ENCODE data around the gene DUSP21. TPM values are rescaled to one million over a fixed set of nuclear protein-coding genes. Genes with fewer than 3 reads are reported as not detected.

DUSP21 gene
- polyA plus RNA-seq, 2 of the 4 experiments (the other 2 are of a cell fraction), result not detected

DNA sequence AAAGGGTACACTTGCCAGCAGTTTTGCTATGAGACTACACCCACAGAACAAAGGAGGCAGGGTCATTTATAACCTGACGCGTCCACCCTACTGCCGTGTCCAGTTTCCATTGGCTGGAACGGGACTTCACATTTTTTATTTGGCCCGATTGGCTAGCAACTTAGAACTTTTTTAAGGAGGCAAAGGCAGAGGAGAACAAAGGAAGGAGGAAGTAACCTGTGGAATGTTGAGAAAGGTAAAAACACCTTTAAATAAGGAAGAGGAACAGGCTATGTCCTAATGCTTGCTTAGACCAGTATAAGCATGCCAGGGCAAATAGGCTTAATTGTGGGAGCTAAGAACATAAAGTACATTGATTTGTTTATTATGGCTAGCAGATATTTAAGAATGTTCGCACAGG lies 47.8 kb downstream of the DUSP21 start:
- Histone ChIP-seq H3K4me3 (no peak overlapping the region), H3K4me2 (no peak overlapping the region), H3K9me3 (no peaks in the 10 kb centered on the region), H3K4me1 (peaks cover 7% of the 10 kb centered on the region; the same call in 1 of the 3 replicates), H3K27ac (no peak overlapping the region)
- 94% methylated on average over 6 of the region's 6 CpGs for WGBS (ENCODE audit: missing lambda C conversion rate)
- CTCF ChIA-PET, result no interaction called here
- FAIRE-seq, result no peak
- no peak for TF ChIP-seq ZFP36 (IDR thresholded peaks at IDR 0.05; ENCODE audit: borderline replicate concordance, partially characterized antibody)
- no peak for TF ChIP-seq HDAC2 (IDR thresholded peaks at IDR 0.05)
- TF ChIP-seq ESRRA (IDR thresholded peaks at IDR 0.05; ENCODE audit: borderline replicate concordance, low read length), result no peak
- TF ChIP-seq TFCP2L1 (CRISPR knock-in tag; IDR thresholded peaks at IDR 0.05), result no peak
- TF ChIP-seq HEYL (CRISPR knock-in tag; IDR thresholded peaks at IDR 0.05), result no peak
- no peak for TF ChIP-seq RCOR1 (IDR thresholded peaks at IDR 0.05; ENCODE audit: low read depth, low read length)
- TF ChIP-seq CBX2 (IDR thresholded peaks at IDR 0.05; ENCODE audit: borderline replicate concordance, low read depth), result no peak
- TF ChIP-seq MYC (IDR thresholded peaks at IDR 0.05; ENCODE audit: borderline replicate concordance, low read length), result no peak
- no peak for TF ChIP-seq ZC3H11A (IDR thresholded peaks at IDR 0.05)
- TF ChIP-seq, protein P1, sequence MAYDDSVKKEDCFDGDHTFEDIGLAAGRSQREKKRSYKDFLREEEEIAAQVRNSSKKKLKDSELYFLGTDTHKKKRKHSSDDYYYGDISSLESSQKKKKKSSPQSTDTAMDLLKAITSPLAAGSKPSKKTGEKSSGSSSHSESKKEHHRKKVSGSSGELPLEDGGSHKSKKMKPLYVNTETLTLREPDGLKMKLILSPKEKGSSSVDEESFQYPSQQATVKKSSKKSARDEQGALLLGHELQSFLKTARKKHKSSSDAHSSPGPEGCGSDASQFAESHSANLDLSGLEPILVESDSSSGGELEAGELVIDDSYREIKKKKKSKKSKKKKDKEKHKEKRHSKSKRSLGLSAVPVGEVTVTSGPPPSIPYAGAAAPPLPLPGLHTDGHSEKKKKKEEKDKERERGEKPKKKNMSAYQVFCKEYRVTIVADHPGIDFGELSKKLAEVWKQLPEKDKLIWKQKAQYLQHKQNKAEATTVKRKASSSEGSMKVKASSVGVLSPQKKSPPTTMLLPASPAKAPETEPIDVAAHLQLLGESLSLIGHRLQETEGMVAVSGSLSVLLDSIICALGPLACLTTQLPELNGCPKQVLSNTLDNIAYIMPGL (CRISPR knock-in tag; IDR thresholded peaks at IDR 0.05; ENCODE audit: borderline replicate concordance), result no peak
- no peak for TF ChIP-seq ZSCAN20 (CRISPR knock-in tag; IDR thresholded peaks at IDR 0.05)
- TF ChIP-seq, protein P2, sequence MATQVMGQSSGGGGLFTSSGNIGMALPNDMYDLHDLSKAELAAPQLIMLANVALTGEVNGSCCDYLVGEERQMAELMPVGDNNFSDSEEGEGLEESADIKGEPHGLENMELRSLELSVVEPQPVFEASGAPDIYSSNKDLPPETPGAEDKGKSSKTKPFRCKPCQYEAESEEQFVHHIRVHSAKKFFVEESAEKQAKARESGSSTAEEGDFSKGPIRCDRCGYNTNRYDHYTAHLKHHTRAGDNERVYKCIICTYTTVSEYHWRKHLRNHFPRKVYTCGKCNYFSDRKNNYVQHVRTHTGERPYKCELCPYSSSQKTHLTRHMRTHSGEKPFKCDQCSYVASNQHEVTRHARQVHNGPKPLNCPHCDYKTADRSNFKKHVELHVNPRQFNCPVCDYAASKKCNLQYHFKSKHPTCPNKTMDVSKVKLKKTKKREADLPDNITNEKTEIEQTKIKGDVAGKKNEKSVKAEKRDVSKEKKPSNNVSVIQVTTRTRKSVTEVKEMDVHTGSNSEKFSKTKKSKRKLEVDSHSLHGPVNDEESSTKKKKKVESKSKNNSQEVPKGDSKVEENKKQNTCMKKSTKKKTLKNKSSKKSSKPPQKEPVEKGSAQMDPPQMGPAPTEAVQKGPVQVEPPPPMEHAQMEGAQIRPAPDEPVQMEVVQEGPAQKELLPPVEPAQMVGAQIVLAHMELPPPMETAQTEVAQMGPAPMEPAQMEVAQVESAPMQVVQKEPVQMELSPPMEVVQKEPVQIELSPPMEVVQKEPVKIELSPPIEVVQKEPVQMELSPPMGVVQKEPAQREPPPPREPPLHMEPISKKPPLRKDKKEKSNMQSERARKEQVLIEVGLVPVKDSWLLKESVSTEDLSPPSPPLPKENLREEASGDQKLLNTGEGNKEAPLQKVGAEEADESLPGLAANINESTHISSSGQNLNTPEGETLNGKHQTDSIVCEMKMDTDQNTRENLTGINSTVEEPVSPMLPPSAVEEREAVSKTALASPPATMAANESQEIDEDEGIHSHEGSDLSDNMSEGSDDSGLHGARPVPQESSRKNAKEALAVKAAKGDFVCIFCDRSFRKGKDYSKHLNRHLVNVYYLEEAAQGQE (IDR thresholded peaks at IDR 0.05), result no peak
- TF ChIP-seq, protein P3, sequence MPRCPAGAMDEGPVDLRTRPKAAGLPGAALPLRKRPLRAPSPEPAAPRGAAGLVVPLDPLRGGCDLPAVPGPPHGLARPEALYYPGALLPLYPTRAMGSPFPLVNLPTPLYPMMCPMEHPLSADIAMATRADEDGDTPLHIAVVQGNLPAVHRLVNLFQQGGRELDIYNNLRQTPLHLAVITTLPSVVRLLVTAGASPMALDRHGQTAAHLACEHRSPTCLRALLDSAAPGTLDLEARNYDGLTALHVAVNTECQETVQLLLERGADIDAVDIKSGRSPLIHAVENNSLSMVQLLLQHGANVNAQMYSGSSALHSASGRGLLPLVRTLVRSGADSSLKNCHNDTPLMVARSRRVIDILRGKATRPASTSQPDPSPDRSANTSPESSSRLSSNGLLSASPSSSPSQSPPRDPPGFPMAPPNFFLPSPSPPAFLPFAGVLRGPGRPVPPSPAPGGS (IDR thresholded peaks at IDR 0.05), result no peak
- TF ChIP-seq, protein P4, sequence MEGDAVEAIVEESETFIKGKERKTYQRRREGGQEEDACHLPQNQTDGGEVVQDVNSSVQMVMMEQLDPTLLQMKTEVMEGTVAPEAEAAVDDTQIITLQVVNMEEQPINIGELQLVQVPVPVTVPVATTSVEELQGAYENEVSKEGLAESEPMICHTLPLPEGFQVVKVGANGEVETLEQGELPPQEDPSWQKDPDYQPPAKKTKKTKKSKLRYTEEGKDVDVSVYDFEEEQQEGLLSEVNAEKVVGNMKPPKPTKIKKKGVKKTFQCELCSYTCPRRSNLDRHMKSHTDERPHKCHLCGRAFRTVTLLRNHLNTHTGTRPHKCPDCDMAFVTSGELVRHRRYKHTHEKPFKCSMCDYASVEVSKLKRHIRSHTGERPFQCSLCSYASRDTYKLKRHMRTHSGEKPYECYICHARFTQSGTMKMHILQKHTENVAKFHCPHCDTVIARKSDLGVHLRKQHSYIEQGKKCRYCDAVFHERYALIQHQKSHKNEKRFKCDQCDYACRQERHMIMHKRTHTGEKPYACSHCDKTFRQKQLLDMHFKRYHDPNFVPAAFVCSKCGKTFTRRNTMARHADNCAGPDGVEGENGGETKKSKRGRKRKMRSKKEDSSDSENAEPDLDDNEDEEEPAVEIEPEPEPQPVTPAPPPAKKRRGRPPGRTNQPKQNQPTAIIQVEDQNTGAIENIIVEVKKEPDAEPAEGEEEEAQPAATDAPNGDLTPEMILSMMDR (IDR thresholded peaks at IDR 0.05), result no peak
- no peak for TF ChIP-seq GATA3 (IDR thresholded peaks at IDR 0.05; ENCODE audit: borderline replicate concordance)
- TF ChIP-seq RFX5 (IDR thresholded peaks at IDR 0.05), result no peak
- no peak for TF ChIP-seq POLR2A (IDR thresholded peaks at IDR 0.05; ENCODE audit: low read length)
- no peak for TF ChIP-seq TP53 (CRISPR knock-in tag; IDR thresholded peaks at IDR 0.05)
- TF ChIP-seq JUN (IDR thresholded peaks at IDR 0.05), result no peak
- no peak for DNase-seq (ENCODE audit: low read depth in 1 of 2, low spot score in 1 of 2)
- ATAC-seq, result no peak
- POLR2A ChIA-PET, result no interaction called here

Other genes with a start within 250 kb of the DUSP21 start
- 18.4 and 24.1 TPM in 2 replicates for gene KDM6A, start 29.2 kb downstream of the DUSP21 start, polyA plus RNA-seq (2011; rRNA removed)
- 8.5 to 9.3 TPM (median 9.0 TPM) in 3 replicates for gene KDM6A, start 29.2 kb downstream of the DUSP21 start, polyA plus RNA-seq (2017; fragmentation: RNase III; extraction: RNeasy Plus Mini Kit Qiagen cat#74134 plus additional on column Dnase treatment)